Measurements from ENCODE around the gene PIK3R3.

PIK3R3 gene

DNA sequence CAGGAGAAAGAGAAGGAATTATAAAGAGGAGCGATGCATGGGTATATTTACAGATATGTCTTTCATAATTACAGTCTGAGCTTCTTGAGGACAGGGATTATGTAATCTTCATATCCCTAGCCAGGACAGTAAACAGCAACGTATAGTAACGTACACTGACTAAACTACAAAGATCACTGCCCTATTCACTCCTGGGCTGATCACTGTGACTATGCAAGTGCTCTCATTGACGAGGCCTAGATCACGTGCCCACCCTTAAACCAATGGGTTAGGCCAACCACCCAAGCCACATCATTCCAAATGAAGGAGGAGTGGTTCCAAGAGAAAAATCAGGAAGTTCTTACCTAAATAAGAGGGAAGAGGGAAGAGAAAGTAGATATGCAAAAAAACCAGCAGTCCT is 18.5 kb downstream of the PIK3R3 start:
- H3K4me1 ChIP-seq (ENCODE audit: low read depth, poor library complexity, severe bottlenecking), result peaks cover 16% of the 10 kb centered on the region
- H3K79me2 ChIP-seq (ENCODE audit: insufficient read depth, low read depth), result no peaks in the 10 kb centered on the region
- no peak overlapping the region for H3K4me2 ChIP-seq
- no peaks in the 10 kb centered on the region for H3K36me3 ChIP-seq (ENCODE audit: insufficient read depth)
- H3K9ac ChIP-seq, result no peak overlapping the region
- H3K27ac ChIP-seq, result no peak overlapping the region
- no peak overlapping the region for H2AFZ ChIP-seq (ENCODE audit: low read depth)
- TF ChIP-seq, protein P1, sequence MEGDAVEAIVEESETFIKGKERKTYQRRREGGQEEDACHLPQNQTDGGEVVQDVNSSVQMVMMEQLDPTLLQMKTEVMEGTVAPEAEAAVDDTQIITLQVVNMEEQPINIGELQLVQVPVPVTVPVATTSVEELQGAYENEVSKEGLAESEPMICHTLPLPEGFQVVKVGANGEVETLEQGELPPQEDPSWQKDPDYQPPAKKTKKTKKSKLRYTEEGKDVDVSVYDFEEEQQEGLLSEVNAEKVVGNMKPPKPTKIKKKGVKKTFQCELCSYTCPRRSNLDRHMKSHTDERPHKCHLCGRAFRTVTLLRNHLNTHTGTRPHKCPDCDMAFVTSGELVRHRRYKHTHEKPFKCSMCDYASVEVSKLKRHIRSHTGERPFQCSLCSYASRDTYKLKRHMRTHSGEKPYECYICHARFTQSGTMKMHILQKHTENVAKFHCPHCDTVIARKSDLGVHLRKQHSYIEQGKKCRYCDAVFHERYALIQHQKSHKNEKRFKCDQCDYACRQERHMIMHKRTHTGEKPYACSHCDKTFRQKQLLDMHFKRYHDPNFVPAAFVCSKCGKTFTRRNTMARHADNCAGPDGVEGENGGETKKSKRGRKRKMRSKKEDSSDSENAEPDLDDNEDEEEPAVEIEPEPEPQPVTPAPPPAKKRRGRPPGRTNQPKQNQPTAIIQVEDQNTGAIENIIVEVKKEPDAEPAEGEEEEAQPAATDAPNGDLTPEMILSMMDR (conservative IDR thresholded peaks at IDR 0.05; ENCODE audit: low read depth, low read length), result no peak
- no peak overlapping the region for H3K4me3 ChIP-seq (IDR thresholded peaks at IDR 0.05; ENCODE audit: insufficient read depth, low read depth, low read length)
- no peaks in the 10 kb centered on the region for H4K20me1 ChIP-seq (ENCODE audit: insufficient read depth)
- no peaks in the 10 kb centered on the region for H3K27me3 ChIP-seq (ENCODE audit: insufficient read depth, low read depth)

DNA sequence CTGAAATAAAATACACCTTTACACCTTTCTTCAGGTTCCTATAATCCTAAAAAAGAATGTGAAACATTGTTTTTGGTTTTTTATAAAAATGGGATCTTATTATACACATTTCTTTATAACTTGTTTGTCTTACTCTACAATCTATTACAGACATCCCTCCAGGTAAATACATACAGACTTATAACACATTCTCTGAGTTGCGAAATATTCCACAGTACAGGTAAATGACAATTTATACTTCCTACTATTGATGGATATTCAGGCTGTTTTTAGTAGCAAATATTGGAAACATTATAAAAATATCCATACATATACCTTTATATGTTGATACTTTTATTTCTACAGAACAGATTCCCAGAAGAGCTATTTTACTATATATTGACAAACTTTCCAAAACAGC is 20.3 kb downstream of the PIK3R3 start:
- H3K79me2 ChIP-seq (ENCODE audit: insufficient read depth, low read depth), result no peaks in the 10 kb centered on the region

GRCh38 chr1:46110521-46110920 is 21.9 kb downstream of the PIK3R3 start:
- H3K79me2 ChIP-seq (ENCODE audit: insufficient read depth, low read depth), result no peaks in the 10 kb centered on the region
- H2AFZ ChIP-seq (ENCODE audit: low read depth), result no peak overlapping the region
- no peak overlapping the region for H3K4me2 ChIP-seq
- H3K36me3 ChIP-seq (ENCODE audit: insufficient read depth), result no peaks in the 10 kb centered on the region
- no peaks in the 10 kb centered on the region for H4K20me1 ChIP-seq (ENCODE audit: insufficient read depth)
- peaks cover 9% of the 10 kb centered on the region for H3K4me1 ChIP-seq (ENCODE audit: low read depth, poor library complexity, severe bottlenecking)
- H3K9ac ChIP-seq, result no peak overlapping the region
- no peak overlapping the region for H3K27ac ChIP-seq
- TF ChIP-seq, protein P1 (conservative IDR thresholded peaks at IDR 0.05; ENCODE audit: low read depth, low read length), result no peak
- no peaks in the 10 kb centered on the region for H3K27me3 ChIP-seq (ENCODE audit: insufficient read depth, low read depth)
- H3K4me3 ChIP-seq (IDR thresholded peaks at IDR 0.05; ENCODE audit: insufficient read depth, low read depth, low read length), result no peak overlapping the region

More for the DNA sequence above, 20.3 kb downstream of the PIK3R3 start:
- Histone ChIP-seq H3K27ac (no peak overlapping the region), H3K27me3 (ENCODE audit: insufficient read depth, low read depth) (no peaks in the 10 kb centered on the region), H3K4me3 (IDR thresholded peaks at IDR 0.05; ENCODE audit: insufficient read depth, low read depth, low read length) (no peak overlapping the region), H3K4me1 (ENCODE audit: low read depth, poor library complexity, severe bottlenecking) (peaks cover 16% of the 10 kb centered on the region), H3K36me3 (ENCODE audit: insufficient read depth) (no peaks in the 10 kb centered on the region), H4K20me1 (ENCODE audit: insufficient read depth) (no peaks in the 10 kb centered on the region), H3K9ac (no peak overlapping the region), H2AFZ (ENCODE audit: low read depth) (no peak overlapping the region), H3K4me2 (no peak overlapping the region)
- TF ChIP-seq, protein P1 (conservative IDR thresholded peaks at IDR 0.05; ENCODE audit: low read depth, low read length), result no peak

DNA sequence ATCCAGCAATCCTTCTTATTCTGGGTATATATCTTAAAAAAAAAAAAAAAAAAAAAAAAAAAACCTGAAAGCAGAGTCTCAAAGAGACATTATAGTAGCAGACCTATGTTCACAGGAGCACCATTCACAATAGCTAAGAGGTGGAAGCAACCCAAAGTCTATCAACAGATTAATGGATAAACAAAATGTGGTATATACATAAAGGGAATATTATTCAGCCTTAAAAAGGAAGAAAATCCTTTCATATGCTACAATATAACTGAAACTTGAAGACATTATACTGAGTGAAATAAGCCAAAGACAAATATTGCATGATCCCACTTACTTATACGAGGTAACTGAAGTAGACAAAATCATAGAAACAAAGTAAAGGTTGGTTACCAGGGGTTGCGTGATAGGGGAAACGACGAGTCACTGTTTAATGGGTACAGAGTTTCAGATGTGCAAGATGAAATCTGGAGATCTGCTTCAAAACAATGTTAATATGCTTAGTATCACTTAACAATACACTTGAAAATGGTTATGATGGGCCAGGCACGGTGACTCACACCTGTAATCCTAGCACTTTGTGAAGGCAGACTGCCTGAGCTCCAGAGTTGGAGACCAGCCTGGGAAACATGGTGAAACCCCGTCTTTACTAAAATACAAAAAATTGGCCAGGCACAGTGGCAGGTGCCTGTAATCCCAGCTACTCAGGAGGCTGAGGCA is 29.5 kb downstream of the PIK3R3 start:
- no peak overlapping the region for H3K9ac ChIP-seq
- H3K36me3 ChIP-seq (ENCODE audit: insufficient read depth), result no peaks in the 10 kb centered on the region
- no peaks in the 10 kb centered on the region for H3K27me3 ChIP-seq (ENCODE audit: insufficient read depth, low read depth)
- no peak overlapping the region for H3K27ac ChIP-seq
- no peaks in the 10 kb centered on the region for H3K4me1 ChIP-seq (ENCODE audit: low read depth, poor library complexity, severe bottlenecking)
- H3K79me2 ChIP-seq (ENCODE audit: insufficient read depth, low read depth), result no peaks in the 10 kb centered on the region
- no peak overlapping the region for H3K4me2 ChIP-seq
- TF ChIP-seq, protein P1 (conservative IDR thresholded peaks at IDR 0.05; ENCODE audit: low read depth, low read length), result no peak
- no peak overlapping the region for H3K4me3 ChIP-seq (IDR thresholded peaks at IDR 0.05; ENCODE audit: insufficient read depth, low read depth, low read length)
- no peak overlapping the region for H2AFZ ChIP-seq (ENCODE audit: low read depth)
- no peaks in the 10 kb centered on the region for H4K20me1 ChIP-seq (ENCODE audit: insufficient read depth)

Data from KMS-11 (cell line).